Measurements from ENCODE around the gene PARVA. TPM values are rescaled to one million over a fixed set of nuclear protein-coding genes. Genes with fewer than 3 reads are reported as not detected.
"Not testable (repeated sequence)": the region's sequence is repeated elsewhere in the genome, so short reads cannot be mapped to it uniquely, and the experiment has no call there.

Gene PARVA
- total RNA-seq = under 0.01 TPM

- DNase-seq (ENCODE audit: low read depth in 2 of 3, low spot score in 2 of 3) = no peak
Measured at GRCh38 chr11:12377106-12377823, at the start of gene PARVA. PARVA (plus strand) TSS chr11:12377571; CDS start chr11:12377648, 77 bp downstream.

GRCh38 chr11:12329169-12329568 lies 48.2 kb upstream of the PARVA start:
- DNase-seq (ENCODE audit: low read depth in 2 of 3, low spot score in 2 of 3) = no peak

- DNase-seq (ENCODE audit: low read depth in 2 of 3, low spot score in 2 of 3) = no peak
Measured at GRCh38 chr11:12329797-12330196, 47.6 kb upstream of the PARVA start.

GRCh38 chr11:12330485-12331231 lies 46.7 kb upstream of the PARVA start:
- no peak for DNase-seq (ENCODE audit: low read depth in 2 of 3, low spot score in 2 of 3)

GRCh38 chr11:12331239-12331874 lies 46.0 kb upstream of the PARVA start:
- DNase-seq (ENCODE audit: low read depth in 2 of 3, low spot score in 2 of 3) = peak; percentile 46 to 87 (median 51)

- no peak for DNase-seq (ENCODE audit: low read depth in 2 of 3, low spot score in 2 of 3)
Measured at GRCh38 chr11:12343526-12343925, 33.8 kb upstream of the PARVA start.

GRCh38 chr11:12353534-12353933 lies 23.8 kb upstream of the PARVA start:
- no peak for DNase-seq (ENCODE audit: low read depth in 2 of 3, low spot score in 2 of 3)

GRCh38 chr11:12354750-12355545 lies 22.4 kb upstream of the PARVA start:
- no peak for DNase-seq (ENCODE audit: low read depth in 2 of 3, low spot score in 2 of 3)

GRCh38 chr11:12356944-12357655 lies 20.3 kb upstream of the PARVA start:
- no peak for DNase-seq (ENCODE audit: low read depth in 2 of 3, low spot score in 2 of 3)

GRCh38 chr11:12357697-12358096 lies 19.7 kb upstream of the PARVA start:
- not testable (repeated sequence) for DNase-seq (ENCODE audit: low read depth in 2 of 3, low spot score in 2 of 3)

- no peak for DNase-seq (ENCODE audit: low read depth in 2 of 3, low spot score in 2 of 3)
Measured at GRCh38 chr11:12358302-12359188, 18.8 kb upstream of the PARVA start.

- DNase-seq (ENCODE audit: low read depth in 2 of 3, low spot score in 2 of 3) = no peak
Measured at GRCh38 chr11:12359761-12360160, 17.6 kb upstream of the PARVA start.

GRCh38 chr11:12361682-12362081 lies 15.7 kb upstream of the PARVA start:
- DNase-seq (ENCODE audit: low read depth in 2 of 3, low spot score in 2 of 3) = no peak

- DNase-seq (ENCODE audit: low read depth in 2 of 3, low spot score in 2 of 3) = no peak
Measured at GRCh38 chr11:12362857-12363256, 14.5 kb upstream of the PARVA start.

- DNase-seq (ENCODE audit: low read depth in 2 of 3, low spot score in 2 of 3) = no peak
Measured at GRCh38 chr11:12363373-12363772, 14.0 kb upstream of the PARVA start.

- not testable (repeated sequence) for DNase-seq (ENCODE audit: low read depth in 2 of 3, low spot score in 2 of 3)
Measured at GRCh38 chr11:12365965-12366575, 11.3 kb upstream of the PARVA start.

GRCh38 chr11:12367057-12367456 lies 10.3 kb upstream of the PARVA start:
- DNase-seq (ENCODE audit: low read depth in 2 of 3, low spot score in 2 of 3) = not testable (repeated sequence)

GRCh38 chr11:12372111-12372510 lies 5.3 kb upstream of the PARVA start:
- DNase-seq (ENCODE audit: low read depth in 2 of 3, low spot score in 2 of 3) = no peak

- DNase-seq (ENCODE audit: low read depth in 2 of 3, low spot score in 2 of 3) = no peak
Measured at GRCh38 chr11:12375720-12376119, 1.7 kb upstream of the PARVA start.
